ENCODE results near the gene GRM8. TPM values are rescaled to one million over a fixed set of nuclear protein-coding genes. Genes with fewer than 3 reads are reported as not detected.

Gene GRM8
- total RNA-seq, 4 donors from 2014 or later: 0.57 TPM; not detected in 3

DNA sequence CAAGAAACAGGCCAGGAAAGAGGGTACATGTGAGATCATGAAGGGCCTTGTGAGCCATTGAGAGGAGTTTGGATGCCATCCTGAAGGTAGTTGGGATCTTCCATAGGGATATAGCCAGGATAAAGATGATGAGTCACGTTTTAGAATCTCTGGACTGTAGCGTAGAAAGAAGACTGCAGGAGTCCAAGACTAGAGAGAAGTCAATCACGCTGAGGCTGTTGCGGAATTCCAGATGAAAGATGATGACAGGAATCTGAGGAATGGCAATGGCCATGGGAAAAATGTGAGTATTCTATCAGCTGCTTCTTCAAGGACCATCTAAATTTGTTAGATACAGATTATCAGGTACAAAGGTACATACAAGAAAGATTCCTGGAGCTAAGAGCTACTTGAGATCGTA lies 711.3 kb downstream of the GRM8 start:
- no peak for DNase-seq
- no peaks in the 10 kb centered on the region for H3K4me1 ChIP-seq
- H3K27ac ChIP-seq: no peak overlapping the region
- no peaks in the 10 kb centered on the region for H3K27me3 ChIP-seq
- intact Hi-C loops (cut with DNase I): no loop called here
- H3K9me3 ChIP-seq: no peaks in the 10 kb centered on the region
- WGBS, 2 donors: 74 to 80% methylated on average over 5 of the region's 5 CpGs
- TF ChIP-seq, protein P1, sequence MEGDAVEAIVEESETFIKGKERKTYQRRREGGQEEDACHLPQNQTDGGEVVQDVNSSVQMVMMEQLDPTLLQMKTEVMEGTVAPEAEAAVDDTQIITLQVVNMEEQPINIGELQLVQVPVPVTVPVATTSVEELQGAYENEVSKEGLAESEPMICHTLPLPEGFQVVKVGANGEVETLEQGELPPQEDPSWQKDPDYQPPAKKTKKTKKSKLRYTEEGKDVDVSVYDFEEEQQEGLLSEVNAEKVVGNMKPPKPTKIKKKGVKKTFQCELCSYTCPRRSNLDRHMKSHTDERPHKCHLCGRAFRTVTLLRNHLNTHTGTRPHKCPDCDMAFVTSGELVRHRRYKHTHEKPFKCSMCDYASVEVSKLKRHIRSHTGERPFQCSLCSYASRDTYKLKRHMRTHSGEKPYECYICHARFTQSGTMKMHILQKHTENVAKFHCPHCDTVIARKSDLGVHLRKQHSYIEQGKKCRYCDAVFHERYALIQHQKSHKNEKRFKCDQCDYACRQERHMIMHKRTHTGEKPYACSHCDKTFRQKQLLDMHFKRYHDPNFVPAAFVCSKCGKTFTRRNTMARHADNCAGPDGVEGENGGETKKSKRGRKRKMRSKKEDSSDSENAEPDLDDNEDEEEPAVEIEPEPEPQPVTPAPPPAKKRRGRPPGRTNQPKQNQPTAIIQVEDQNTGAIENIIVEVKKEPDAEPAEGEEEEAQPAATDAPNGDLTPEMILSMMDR (IDR thresholded peaks at IDR 0.05): no peak
- TF ChIP-seq POLR2A (IDR thresholded peaks at IDR 0.05): no peak
- H3K36me3 ChIP-seq: no peaks in the 10 kb centered on the region
- no peak overlapping the region for H3K4me3 ChIP-seq

- intact Hi-C loops (cut with DNase I): no loop called here
- WGBS, 2 donors: 63 to 83% methylated on average over 5 of the region's 5 CpGs
Observed at GRCh38 chr7:126535176-126535575, 717.6 kb downstream of the GRM8 start.

GRCh38 chr7:126533715-126534114 lies 719.0 kb downstream of the GRM8 start:
- DNase-seq: no peak

More at GRCh38 chr7:126535176-126535575, 717.6 kb downstream of the GRM8 start:
- no peak for TF ChIP-seq POLR2A (IDR thresholded peaks at IDR 0.05)
- TF ChIP-seq, protein P1 (IDR thresholded peaks at IDR 0.05): no peak
- Histone ChIP-seq H3K4me3 (no peak overlapping the region), H3K9me3 (no peaks in the 10 kb centered on the region), H3K36me3 (no peaks in the 10 kb centered on the region), H3K27ac (no peak overlapping the region), H3K4me1 (no peaks in the 10 kb centered on the region), H3K27me3 (no peaks in the 10 kb centered on the region)
- no peak for DNase-seq

DNA sequence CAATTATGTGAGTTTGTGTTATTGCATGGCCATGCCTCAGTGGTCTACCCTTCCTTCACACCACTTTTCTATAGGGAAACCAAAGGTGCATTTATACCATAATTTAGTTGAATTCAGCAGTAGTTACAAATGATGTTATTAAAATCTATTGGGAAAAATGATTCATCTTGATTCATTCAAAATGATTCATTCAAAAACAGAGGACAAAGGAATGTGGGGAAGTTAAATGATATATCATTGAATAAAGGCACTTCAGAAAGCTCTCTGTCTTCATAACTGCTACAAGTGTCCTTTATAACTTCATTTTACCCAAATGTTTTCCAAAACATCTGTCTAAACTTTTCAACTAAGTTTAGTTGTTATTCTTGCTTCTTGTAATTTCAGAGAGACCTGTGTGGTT lies 722.9 kb downstream of the GRM8 start:
- intact Hi-C loops (cut with DNase I): no loop called here
- Histone ChIP-seq H3K4me3 (no peak overlapping the region), H3K27me3 (no peaks in the 10 kb centered on the region), H3K4me1 (no peaks in the 10 kb centered on the region), H3K36me3 (no peaks in the 10 kb centered on the region), H3K9me3 (no peaks in the 10 kb centered on the region), H3K27ac (no peak overlapping the region)
- no peak for TF ChIP-seq POLR2A (IDR thresholded peaks at IDR 0.05)
- TF ChIP-seq, protein P1 (IDR thresholded peaks at IDR 0.05): no peak
- DNase-seq: no peak

More at GRCh38 chr7:126533715-126534114, 719.0 kb downstream of the GRM8 start:
- TF ChIP-seq, protein P1 (IDR thresholded peaks at IDR 0.05): no peak
- no peak for TF ChIP-seq POLR2A (IDR thresholded peaks at IDR 0.05)
- Histone ChIP-seq H3K9me3 (no peaks in the 10 kb centered on the region), H3K4me3 (no peak overlapping the region), H3K36me3 (no peaks in the 10 kb centered on the region), H3K27ac (no peak overlapping the region), H3K27me3 (no peaks in the 10 kb centered on the region), H3K4me1 (no peaks in the 10 kb centered on the region)
- WGBS, 2 donors: 66 to 72% methylated on average over 7 of the region's 7 CpGs
- intact Hi-C loops (cut with DNase I): no loop called here

- Histone ChIP-seq H3K27ac (no peak overlapping the region), H3K9me3 (no peaks in the 10 kb centered on the region), H3K4me3 (no peak overlapping the region), H3K27me3 (no peaks in the 10 kb centered on the region), H3K36me3 (no peaks in the 10 kb centered on the region), H3K4me1 (no peaks in the 10 kb centered on the region)
- no peak for DNase-seq
- 72 to 78% methylated on average over 3 of the region's 3 CpGs for WGBS, 2 donors
- intact Hi-C loops (cut with DNase I): no loop called here
- no peak for TF ChIP-seq POLR2A (IDR thresholded peaks at IDR 0.05)
- TF ChIP-seq, protein P1 (IDR thresholded peaks at IDR 0.05): no peak
Observed at GRCh38 chr7:126529254-126529653, 723.5 kb downstream of the GRM8 start.
